Liver (tissue), 3 donors: ENCODE results near the gene HPS5.

Source experiments
- RAD21 ChIP-seq, 2 donors: IDR thresholded peaks; 2 replicates each; pipeline ENCODE4 v1.6.1; 2016; ENCODE audit warnings: antibody characterized with exemption in 2 of 2, mild to moderate bottlenecking in 2 of 2
- TF ChIP-seq, protein P1 (sequence below): fragments of 150-350 bp; IDR thresholded peaks from 2 replicates; pipeline ENCODE4 v1.5.1; 2017; ENCODE audit warnings: improper control_type of control experiment, low read depth, low read length; ENCODE audit not compliant: missing input control
- TF ChIP-seq, protein P2 (sequence below): IDR thresholded peaks from 2 replicates; pipeline ENCODE4 v1.6.1; 2016; ENCODE audit warnings: antibody characterized with exemption, mild to moderate bottlenecking
- TF ChIP-seq, protein P3 (sequence below): IDR thresholded peaks from 2 replicates; pipeline ENCODE4 v1.6.1; 2016; ENCODE audit warnings: antibody characterized with exemption
- donor health status: healthy.
- donor health status: healthy.

DNA sequence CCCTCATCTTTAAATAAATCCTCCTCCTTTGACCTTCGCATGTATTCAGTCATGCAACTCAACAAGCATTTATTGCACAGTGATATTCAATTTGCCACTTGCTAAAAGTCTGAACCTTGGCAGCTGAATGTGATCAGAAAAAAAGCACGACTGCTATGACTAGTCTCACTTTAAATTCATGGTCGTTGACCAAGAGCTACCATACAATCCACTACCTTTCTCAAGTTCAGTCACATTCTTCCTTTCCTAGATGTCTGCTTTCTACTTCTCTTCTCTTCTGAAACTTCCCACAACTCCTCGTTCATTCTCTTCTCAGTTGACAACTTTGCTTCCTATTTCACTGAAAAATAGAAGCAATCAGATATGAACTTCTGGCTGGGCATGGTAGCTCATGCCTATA is 57.9 kb downstream of the HPS5 start:
- TF ChIP-seq, protein P1, sequence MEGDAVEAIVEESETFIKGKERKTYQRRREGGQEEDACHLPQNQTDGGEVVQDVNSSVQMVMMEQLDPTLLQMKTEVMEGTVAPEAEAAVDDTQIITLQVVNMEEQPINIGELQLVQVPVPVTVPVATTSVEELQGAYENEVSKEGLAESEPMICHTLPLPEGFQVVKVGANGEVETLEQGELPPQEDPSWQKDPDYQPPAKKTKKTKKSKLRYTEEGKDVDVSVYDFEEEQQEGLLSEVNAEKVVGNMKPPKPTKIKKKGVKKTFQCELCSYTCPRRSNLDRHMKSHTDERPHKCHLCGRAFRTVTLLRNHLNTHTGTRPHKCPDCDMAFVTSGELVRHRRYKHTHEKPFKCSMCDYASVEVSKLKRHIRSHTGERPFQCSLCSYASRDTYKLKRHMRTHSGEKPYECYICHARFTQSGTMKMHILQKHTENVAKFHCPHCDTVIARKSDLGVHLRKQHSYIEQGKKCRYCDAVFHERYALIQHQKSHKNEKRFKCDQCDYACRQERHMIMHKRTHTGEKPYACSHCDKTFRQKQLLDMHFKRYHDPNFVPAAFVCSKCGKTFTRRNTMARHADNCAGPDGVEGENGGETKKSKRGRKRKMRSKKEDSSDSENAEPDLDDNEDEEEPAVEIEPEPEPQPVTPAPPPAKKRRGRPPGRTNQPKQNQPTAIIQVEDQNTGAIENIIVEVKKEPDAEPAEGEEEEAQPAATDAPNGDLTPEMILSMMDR = no peak
- TF ChIP-seq, protein P2, sequence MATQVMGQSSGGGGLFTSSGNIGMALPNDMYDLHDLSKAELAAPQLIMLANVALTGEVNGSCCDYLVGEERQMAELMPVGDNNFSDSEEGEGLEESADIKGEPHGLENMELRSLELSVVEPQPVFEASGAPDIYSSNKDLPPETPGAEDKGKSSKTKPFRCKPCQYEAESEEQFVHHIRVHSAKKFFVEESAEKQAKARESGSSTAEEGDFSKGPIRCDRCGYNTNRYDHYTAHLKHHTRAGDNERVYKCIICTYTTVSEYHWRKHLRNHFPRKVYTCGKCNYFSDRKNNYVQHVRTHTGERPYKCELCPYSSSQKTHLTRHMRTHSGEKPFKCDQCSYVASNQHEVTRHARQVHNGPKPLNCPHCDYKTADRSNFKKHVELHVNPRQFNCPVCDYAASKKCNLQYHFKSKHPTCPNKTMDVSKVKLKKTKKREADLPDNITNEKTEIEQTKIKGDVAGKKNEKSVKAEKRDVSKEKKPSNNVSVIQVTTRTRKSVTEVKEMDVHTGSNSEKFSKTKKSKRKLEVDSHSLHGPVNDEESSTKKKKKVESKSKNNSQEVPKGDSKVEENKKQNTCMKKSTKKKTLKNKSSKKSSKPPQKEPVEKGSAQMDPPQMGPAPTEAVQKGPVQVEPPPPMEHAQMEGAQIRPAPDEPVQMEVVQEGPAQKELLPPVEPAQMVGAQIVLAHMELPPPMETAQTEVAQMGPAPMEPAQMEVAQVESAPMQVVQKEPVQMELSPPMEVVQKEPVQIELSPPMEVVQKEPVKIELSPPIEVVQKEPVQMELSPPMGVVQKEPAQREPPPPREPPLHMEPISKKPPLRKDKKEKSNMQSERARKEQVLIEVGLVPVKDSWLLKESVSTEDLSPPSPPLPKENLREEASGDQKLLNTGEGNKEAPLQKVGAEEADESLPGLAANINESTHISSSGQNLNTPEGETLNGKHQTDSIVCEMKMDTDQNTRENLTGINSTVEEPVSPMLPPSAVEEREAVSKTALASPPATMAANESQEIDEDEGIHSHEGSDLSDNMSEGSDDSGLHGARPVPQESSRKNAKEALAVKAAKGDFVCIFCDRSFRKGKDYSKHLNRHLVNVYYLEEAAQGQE = no peak
- TF ChIP-seq, protein P3, sequence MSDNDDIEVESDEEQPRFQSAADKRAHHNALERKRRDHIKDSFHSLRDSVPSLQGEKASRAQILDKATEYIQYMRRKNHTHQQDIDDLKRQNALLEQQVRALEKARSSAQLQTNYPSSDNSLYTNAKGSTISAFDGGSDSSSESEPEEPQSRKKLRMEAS = no peak
- TF ChIP-seq RAD21 (IDR thresholded peaks at IDR 0.05) = no peak
